HCT116 (cell line): Measurements from ENCODE around the gene RHBDD1. TPM values are rescaled to one million over a fixed set of nuclear protein-coding genes. Genes with fewer than 3 reads are reported as not detected.

ENCODE experiments used
- ATAC-seq: fragments of 200-7000 bp; cut with Tn5 transposase; 2 replicates; pipeline ENCODE4 v1.9.1; 2020; ENCODE audit warnings: mild to moderate bottlenecking, moderate library complexity
- BruUV-seq: library from RNA; stranded (reverse); fragments of 400-500 nt; replicated peaks from 2 replicates; lab custom pipeline; 2021; lab: Mats Ljungman, UMichigan
- CTCF ChIA-PET: fragments of 300-600 bp; sonication (Branson Sonifier 250); formaldehyde crosslinking; loops from one replicate; lab custom pipeline; 2021; ENCODE audit warnings: antibody characterized with exemption; lab: Charles Lee
- POLR2A ChIA-PET: fragments of 300-600, 350-600 bp; sonication (Branson Sonifier 250); formaldehyde crosslinking; loops from one replicate; lab custom pipeline; 2021; ENCODE audit warnings: antibody characterized with exemption; lab: Charles Lee
- RAD21 ChIA-PET, 2 experiments: fragments of 300-600 bp; sonication (Branson Sonifier 250); formaldehyde crosslinking; loops; one replicate each; lab custom pipeline; 2023; ENCODE audit warnings: low total read pairs in 2 of 2; ENCODE audit not compliant: uncharacterized antibody in 2 of 2, unreplicated experiment in 2 of 2, low non-redundant PET in 1 of 2; lab: Charles Lee
- DNase-seq: peaks from one replicate; pipeline ENCODE4 v3.0.0-alpha.2; 2010; ENCODE audit warnings: low read depth, low spot score
- H2AFZ ChIP-seq: fragments of 200-600 bp; shearing (Covaris generic), sonication (generic); 2 replicates; pipeline ENCODE4 v1.6.1; 2017; ENCODE audit warnings: low read depth, mixed run types, mixed read lengths, antibody characterized with exemption, low read length; ENCODE audit not compliant: poor library complexity, severe bottlenecking
- H3K27ac ChIP-seq: 2 replicates; pipeline ENCODE4 v1.5.1; 2012; ENCODE audit warnings: low read depth, low read length
- H3K27me3 ChIP-seq: fragments of 200-600 bp; sonication (generic); 2 replicates; pipeline ENCODE4 v1.6.1; 2016; ENCODE audit warnings: mixed run types, low read length, mixed read lengths; ENCODE audit not compliant: insufficient read depth
- H3K36me3 ChIP-seq, 2 experiments: fragments of 200-500 bp in 1 of 2; fragments of 200-600 bp in 1 of 2; sonication (Bioruptor generic) in 1 of 2; sonication (generic) in 1 of 2; 2 replicates each; pipeline versions ENCODE4 v1.5.1 to v1.6.1; 2014 to 2016; ENCODE audit warnings: low read length in 2 of 2, inconsistent platforms in 1 of 2, mixed read lengths in 1 of 2, mixed run types in 1 of 2; ENCODE audit not compliant: insufficient read depth in 2 of 2, control insufficient read depth in 1 of 2
- H3K4me1 ChIP-seq, 2 experiments: fragments of 200-600 bp in 1 of 2; sonication (generic) in 1 of 2; 2 replicates each; pipeline versions ENCODE4 v1.5.1 to v1.6.1; 2012 to 2017; ENCODE audit warnings: low read length in 2 of 2, inconsistent platforms in 1 of 2, mild to moderate bottlenecking in 1 of 2, mixed read lengths in 1 of 2, mixed run types in 1 of 2, moderate library complexity in 1 of 2; ENCODE audit not compliant: insufficient read depth in 2 of 2, control insufficient read depth in 1 of 2
- H3K4me2 ChIP-seq: fragments of 200-600 bp; sonication (generic); 2 replicates; pipeline ENCODE4 v1.6.1; 2017; ENCODE audit warnings: mixed run types, low read length, mixed read lengths
- H3K4me3 ChIP-seq, 2 experiments: fragments of 200-600 bp in 1 of 2; sonication (generic) in 1 of 2; replicated peaks in 1 of 2; 2 replicates each; pipeline ENCODE4 v1.5.1; 2011 to 2016; ENCODE audit warnings: low read length in 2 of 2, control low read depth in 1 of 2, low read depth in 1 of 2, mild to moderate bottlenecking in 1 of 2, mixed read lengths in 1 of 2, mixed run types in 1 of 2
- H3K79me2 ChIP-seq: fragments of 200-600 bp; sonication (generic); 2 replicates; pipeline ENCODE4 v1.6.1; 2017; ENCODE audit warnings: mild to moderate bottlenecking, mixed run types, low read length, moderate library complexity, mixed read lengths; ENCODE audit not compliant: insufficient read depth
- H3K9ac ChIP-seq: fragments of 200-600 bp; sonication (generic); 2 replicates; pipeline ENCODE4 v1.6.1; 2016; ENCODE audit warnings: low read length, mixed read lengths
- H3K9me2 ChIP-seq: fragments of 200-600 bp; sonication (generic), shearing (Covaris generic); 2 replicates; pipeline ENCODE4 v1.6.1; 2017; ENCODE audit warnings: mixed run types, mild to moderate bottlenecking, moderate library complexity; ENCODE audit not compliant: insufficient read depth
- H3K9me3 ChIP-seq, 2 experiments: fragments of 200-500 bp in 1 of 2; fragments of 200-600 bp in 1 of 2; sonication (Bioruptor generic) in 1 of 2; sonication (generic) in 1 of 2; 2 replicates each; pipeline ENCODE4 v1.6.1; 2014 to 2017; ENCODE audit warnings: low read length in 2 of 2, mixed read lengths in 2 of 2, inconsistent platforms in 1 of 2, low read depth in 1 of 2, mild to moderate bottlenecking in 1 of 2, mixed run types in 1 of 2, moderate library complexity in 1 of 2; ENCODE audit not compliant: control insufficient read depth in 1 of 2, insufficient read depth in 1 of 2
- H4K20me1 ChIP-seq: fragments of 200-600 bp; sonication (generic), shearing (Covaris generic); 2 replicates; pipeline ENCODE4 v1.6.1; 2017; ENCODE audit warnings: mixed run types, mild to moderate bottlenecking, moderate library complexity; ENCODE audit not compliant: insufficient read depth
- EGR1 ChIP-seq: IDR thresholded peaks from 2 replicates; pipeline ENCODE4 v1.6.1; 2012; ENCODE audit warnings: low read depth
- ELF1 ChIP-seq: IDR thresholded peaks from 2 replicates; pipeline ENCODE4 v1.6.1; 2012; ENCODE audit warnings: low read depth, borderline replicate concordance
- EZH2 ChIP-seq: fragments of 200-600 bp; sonication (generic); IDR thresholded peaks from 2 replicates; pipeline ENCODE4 v1.6.1; 2017; ENCODE audit warnings: antibody characterized with exemption, mixed run types
- FOSL1 ChIP-seq: IDR thresholded peaks from 2 replicates; pipeline ENCODE4 v1.6.1; 2012; ENCODE audit warnings: low read depth
- JUND ChIP-seq: IDR thresholded peaks from 2 replicates; pipeline ENCODE4 v1.6.1; 2012
- POLR2A ChIP-seq: IDR thresholded peaks from 2 replicates; pipeline ENCODE4 v1.7.0; 2011; ENCODE audit warnings: borderline replicate concordance; ENCODE audit not compliant: insufficient read depth, insufficient read length; ENCODE audit errors: extremely low read depth
- POLR2AphosphoS5 ChIP-seq: IDR thresholded peaks from 2 replicates; pipeline ENCODE4 v1.6.1; 2011; ENCODE audit warnings: mild to moderate bottlenecking, low read depth, low read length, moderate library complexity
- RAD21 ChIP-seq: IDR thresholded peaks from 2 replicates; pipeline ENCODE4 v1.6.1; 2012; ENCODE audit warnings: low read depth, mild to moderate bottlenecking
- REST ChIP-seq: IDR thresholded peaks from 2 replicates; pipeline ENCODE4 v1.6.1; 2012; ENCODE audit warnings: low read depth
- SIN3A ChIP-seq: IDR thresholded peaks from 2 replicates; pipeline ENCODE4 v1.6.1; 2012; ENCODE audit warnings: low read depth
- SRF ChIP-seq: IDR thresholded peaks from 2 replicates; pipeline ENCODE4 v1.6.1; 2012; ENCODE audit warnings: low read depth
- ZFX ChIP-seq: fragments of 450-650 bp; IDR thresholded peaks from 2 replicates; pipeline ENCODE4 v1.6.1; 2017
- intact Hi-C: fragments of 100-400 bp; cut with micrococcal nuclease; formaldehyde crosslinking; loops from 2 replicates; pipeline ENCODE4 v1.10.0; 2022
- total RNA-seq: library from RNA; stranded (reverse); gene quantifications from one replicate; pipeline ENCODE4 v1.2.1, GENCODE V29; 2021; ENCODE audit not compliant: unreplicated experiment

Gene RHBDD1
- total RNA-seq, 1 experiment from 2014 or later = 73.8 TPM

- Histone ChIP-seq H4K20me1 (no peaks in the 10 kb centered on the region), H3K9me3 (no peaks in the 10 kb centered on the region), H3K4me2 (no peak overlapping the region), H3K27ac (no peak overlapping the region), H3K4me1 (no peaks in the 10 kb centered on the region), H2AFZ (no peak overlapping the region), H3K36me3 (no peaks in the 10 kb centered on the region; a peak in 1 of 4 replicates), H3K4me3 (no peak overlapping the region), H3K9ac (no peak overlapping the region), H3K9me2 (no peaks in the 10 kb centered on the region), H3K27me3 (no peaks in the 10 kb centered on the region), H3K79me2 (no peaks in the 10 kb centered on the region)
- POLR2A ChIA-PET = no interaction called here
- TF ChIP-seq SRF (no peak), ELF1 (no peak), POLR2AphosphoS5 (no peak), REST (no peak), SIN3A (no peak), JUND (no peak), RAD21 (no peak), EZH2 (no peak), ZFX (no peak), EGR1 (no peak), FOSL1 (no peak), POLR2A (no peak)
- CTCF ChIA-PET = no interaction called here
- RAD21 ChIA-PET = no interaction called here
- DNase-seq (no peak), ATAC-seq (no peak)
- no TSS peak for BruUV-seq
- intact Hi-C loops = no loop called here
Observed at GRCh38 chr2:226953826-226954225, 118.0 kb downstream of the RHBDD1 start.
